Colon (tissue), 2 donors: ENCODE results near the gene INO80D.
"Not testable (repeated sequence)": the region's sequence is repeated elsewhere in the genome, so short reads cannot be mapped to it uniquely, and the experiment has no call there.

Experiments used
- FAIRE-seq: peaks from 2 replicates; lab custom pipeline; 2012; peaks lifted over from hg19 to GRCh38; lab: Jason Lieb, UNC
- donor health status: control.
- donor health status: control.

Gene INO80D

GRCh38 chr2:206083602-206084438, 2.2 kb downstream of the INO80D start:
- no peak for FAIRE-seq

GRCh38 chr2:206082298-206082843, 3.6 kb downstream of the INO80D start:
- no peak for FAIRE-seq

GRCh38 chr2:206080927-206081326, 5.0 kb downstream of the INO80D start:
- no peak for FAIRE-seq

- no peak for FAIRE-seq
Observed at GRCh38 chr2:206079699-206080465, 6.1 kb downstream of the INO80D start.

- FAIRE-seq = not testable (repeated sequence)
Observed at GRCh38 chr2:206077879-206078278, 8.1 kb downstream of the INO80D start.

- FAIRE-seq = no peak
Observed at GRCh38 chr2:206075113-206075512, 10.9 kb downstream of the INO80D start.

- FAIRE-seq = no peak
Observed at GRCh38 chr2:206071807-206072206, 14.2 kb downstream of the INO80D start.

- no peak for FAIRE-seq
Observed at GRCh38 chr2:206069417-206069816, 16.6 kb downstream of the INO80D start.

- no peak for FAIRE-seq
Observed at GRCh38 chr2:206068207-206068606, 17.8 kb downstream of the INO80D start.

GRCh38 chr2:206064077-206064476, 21.9 kb downstream of the INO80D start:
- no peak for FAIRE-seq

- no peak for FAIRE-seq
Observed at GRCh38 chr2:206063635-206064034, 22.3 kb downstream of the INO80D start.

GRCh38 chr2:206062724-206063123, 23.2 kb downstream of the INO80D start:
- no peak for FAIRE-seq

GRCh38 chr2:206056286-206056685, 29.7 kb downstream of the INO80D start:
- FAIRE-seq = no peak

- peak; percentile 28 for FAIRE-seq
Observed at GRCh38 chr2:206054952-206055351, 31.0 kb downstream of the INO80D start.

GRCh38 chr2:206051912-206052311, 34.1 kb downstream of the INO80D start:
- no peak for FAIRE-seq

GRCh38 chr2:206049392-206049791, 36.6 kb downstream of the INO80D start:
- FAIRE-seq = no peak

GRCh38 chr2:206045251-206045650, 40.7 kb downstream of the INO80D start:
- FAIRE-seq = no peak

GRCh38 chr2:206040525-206040924, 45.4 kb downstream of the INO80D start:
- FAIRE-seq = no peak

GRCh38 chr2:206035393-206035792, 50.6 kb downstream of the INO80D start:
- FAIRE-seq = not testable (repeated sequence)

GRCh38 chr2:206033452-206033851, 52.5 kb downstream of the INO80D start:
- peak; percentile 24 for FAIRE-seq

- no peak for FAIRE-seq
Observed at GRCh38 chr2:206031950-206032567, 53.9 kb downstream of the INO80D start.

GRCh38 chr2:206031162-206031784, 54.7 kb downstream of the INO80D start:
- no peak for FAIRE-seq
